H7 (cell line): ENCODE data around the gene TNFAIP2. TPM values are rescaled to one million over a fixed set of nuclear protein-coding genes. Genes with fewer than 3 reads are reported as not detected.

Experiments used
- DNase-seq: peaks from one replicate; pipeline ENCODE4 v3.0.0; 2012
- H3K27me3 ChIP-seq: 2 replicates; pipeline ENCODE4 v1.6.0; 2011; ENCODE audit warnings: mild to moderate bottlenecking, low read length; ENCODE audit not compliant: control insufficient read depth, insufficient read depth
- H3K36me3 ChIP-seq: replicated peaks from 2 replicates; pipeline ENCODE4 v1.5.1; 2011; ENCODE audit warnings: low read length; ENCODE audit not compliant: control insufficient read depth, insufficient read depth
- H3K4me3 ChIP-seq: 2 replicates; pipeline ENCODE4 v1.5.1; 2011; ENCODE audit warnings: low read depth, mild to moderate bottlenecking, control low read depth, low read length, moderate library complexity; ENCODE audit not compliant: insufficient read depth
- total RNA-seq: library from RNA; depleted of rRNA; stranded (reverse); fragments of >200 nt; shearing (Covaris generic); gene quantifications from 2 replicates; pipeline ENCODE4 v1.2.3, GENCODE V29; 2014

TNFAIP2 gene
- total RNA-seq, 1 experiment from 2014 or later, result 38.7 TPM

- Histone ChIP-seq H3K36me3 (peaks cover 4% of the 10 kb centered on the region), H3K27me3 (peaks cover 3% of the 10 kb centered on the region; the same call in 1 of the 2 replicates), H3K4me3 (no peak overlapping the region)
- DNase-seq, result peak; percentile 57
Observed at GRCh38 chr14:103137689-103138300, 14.5 kb downstream of the TNFAIP2 start.

GRCh38 chr14:103138301-103139131 is 15.3 kb downstream of the TNFAIP2 start:
- peak overlapping the region; percentile 35 for H3K4me3 ChIP-seq
- no peaks in the 10 kb centered on the region; the same call in 1 of the 2 replicates for H3K36me3 ChIP-seq
- DNase-seq, result peak; percentile 75
- peaks cover 3% of the 10 kb centered on the region; the same call in 1 of the 2 replicates for H3K27me3 ChIP-seq

GRCh38 chr14:103139132-103140025 is 16.1 kb downstream of the TNFAIP2 start:
- Histone ChIP-seq H3K27me3 (peaks cover 3% of the 10 kb centered on the region; the same call in 1 of the 2 replicates), H3K4me3 (peak overlapping the region; percentile 35), H3K36me3 (no peaks in the 10 kb centered on the region)
- DNase-seq, result peak; percentile 90

GRCh38 chr14:103140316-103141109 is 17.3 kb downstream of the TNFAIP2 start:
- Histone ChIP-seq H3K27me3 (peaks cover 3% of the 10 kb centered on the region; the same call in 1 of the 2 replicates), H3K4me3 (no peak overlapping the region), H3K36me3 (no peaks in the 10 kb centered on the region)
- no peak for DNase-seq

GRCh38 chr14:103141117-103141796 is 18.0 kb downstream of the TNFAIP2 start:
- Histone ChIP-seq H3K4me3 (no peak overlapping the region), H3K27me3 (peaks cover 3% of the 10 kb centered on the region; the same call in 1 of the 2 replicates), H3K36me3 (no peaks in the 10 kb centered on the region)
- DNase-seq, result peak; percentile 95

GRCh38 chr14:103142026-103142425 is 18.8 kb downstream of the TNFAIP2 start:
- Histone ChIP-seq H3K36me3 (no peaks in the 10 kb centered on the region), H3K4me3 (no peak overlapping the region), H3K27me3 (peaks cover 3% of the 10 kb centered on the region; the same call in 1 of the 2 replicates)
- DNase-seq, result no peak

GRCh38 chr14:103142721-103143302 is 19.6 kb downstream of the TNFAIP2 start:
- H3K4me3 ChIP-seq, result no peak overlapping the region
- H3K36me3 ChIP-seq, result no peaks in the 10 kb centered on the region
- DNase-seq, result no peak
- peaks cover 3% of the 10 kb centered on the region; the same call in 1 of the 2 replicates for H3K27me3 ChIP-seq

- no peak for DNase-seq
- Histone ChIP-seq H3K4me3 (no peak overlapping the region), H3K27me3 (peaks cover 3% of the 10 kb centered on the region; the same call in 1 of the 2 replicates), H3K36me3 (no peaks in the 10 kb centered on the region)
Observed at GRCh38 chr14:103143506-103143905, 20.2 kb downstream of the TNFAIP2 start.

- H3K4me3 ChIP-seq, result no peak overlapping the region
- peaks cover 3% of the 10 kb centered on the region; the same call in 1 of the 2 replicates for H3K27me3 ChIP-seq
- DNase-seq, result no peak
- H3K36me3 ChIP-seq, result no peaks in the 10 kb centered on the region
Observed at GRCh38 chr14:103144085-103144484, 20.8 kb downstream of the TNFAIP2 start.

GRCh38 chr14:103146141-103146709 is 23.0 kb downstream of the TNFAIP2 start:
- H3K36me3 ChIP-seq, result no peaks in the 10 kb centered on the region
- H3K27me3 ChIP-seq, result 0 out of 2 replicates have a peak, but pooled peaks cover 2% of the 10 kb centered on the region
- DNase-seq, result no peak
- H3K4me3 ChIP-seq, result no peak overlapping the region

GRCh38 chr14:103149351-103150237 is 26.3 kb downstream of the TNFAIP2 start:
- Histone ChIP-seq H3K4me3 (no peak overlapping the region), H3K27me3 (no peaks in the 10 kb centered on the region), H3K36me3 (no peaks in the 10 kb centered on the region)
- DNase-seq, result no peak
